Subcutaneous preadipocyte (primary cell): ENCODE data around the gene CYP26A1. TPM values are rescaled to one million over a fixed set of nuclear protein-coding genes. Genes with fewer than 3 reads are reported as not detected.

ENCODE experiments used
- total RNA-seq: library from RNA; depleted of rRNA; stranded (reverse); fragments of >200 nt; gene quantifications from 2 replicates; pipeline ENCODE4 v1.2.3, GENCODE V29; 2012

The CYP26A1 gene, protein sequence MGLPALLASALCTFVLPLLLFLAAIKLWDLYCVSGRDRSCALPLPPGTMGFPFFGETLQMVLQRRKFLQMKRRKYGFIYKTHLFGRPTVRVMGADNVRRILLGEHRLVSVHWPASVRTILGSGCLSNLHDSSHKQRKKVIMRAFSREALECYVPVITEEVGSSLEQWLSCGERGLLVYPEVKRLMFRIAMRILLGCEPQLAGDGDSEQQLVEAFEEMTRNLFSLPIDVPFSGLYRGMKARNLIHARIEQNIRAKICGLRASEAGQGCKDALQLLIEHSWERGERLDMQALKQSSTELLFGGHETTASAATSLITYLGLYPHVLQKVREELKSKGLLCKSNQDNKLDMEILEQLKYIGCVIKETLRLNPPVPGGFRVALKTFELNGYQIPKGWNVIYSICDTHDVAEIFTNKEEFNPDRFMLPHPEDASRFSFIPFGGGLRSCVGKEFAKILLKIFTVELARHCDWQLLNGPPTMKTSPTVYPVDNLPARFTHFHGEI
- not detected in 2 replicates for total RNA-seq

DNA sequence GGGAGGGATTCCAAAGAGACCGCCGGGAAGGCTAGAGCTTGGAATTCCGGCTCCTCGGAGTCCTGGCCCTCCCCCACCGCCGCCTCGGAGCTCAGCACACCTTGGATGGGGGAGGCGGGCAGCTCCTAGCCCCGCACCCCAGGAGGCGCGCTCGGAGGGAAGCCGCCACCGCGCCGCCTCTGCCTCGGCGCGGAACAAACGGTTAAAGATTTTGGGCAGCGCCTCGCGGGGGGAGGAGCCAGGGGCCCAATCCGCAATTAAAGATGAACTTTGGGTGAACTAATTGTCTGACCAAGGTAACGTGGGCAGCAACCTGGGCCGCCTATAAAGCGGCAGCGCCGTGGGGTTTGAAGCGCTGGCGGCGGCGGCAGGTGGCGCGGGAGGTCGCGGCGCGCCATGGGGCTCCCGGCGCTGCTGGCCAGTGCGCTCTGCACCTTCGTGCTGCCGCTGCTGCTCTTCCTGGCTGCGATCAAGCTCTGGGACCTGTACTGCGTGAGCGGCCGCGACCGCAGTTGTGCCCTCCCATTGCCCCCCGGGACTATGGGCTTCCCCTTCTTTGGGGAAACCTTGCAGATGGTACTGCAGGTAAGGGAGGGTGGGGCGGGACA is at the start of gene CYP26A1:
Gene CYP26A1, plus strand, starts transcription at position 355 of the 608 bp plus-strand sequence. Its CDS starts 42 bp downstream, at position 397.

DNA sequence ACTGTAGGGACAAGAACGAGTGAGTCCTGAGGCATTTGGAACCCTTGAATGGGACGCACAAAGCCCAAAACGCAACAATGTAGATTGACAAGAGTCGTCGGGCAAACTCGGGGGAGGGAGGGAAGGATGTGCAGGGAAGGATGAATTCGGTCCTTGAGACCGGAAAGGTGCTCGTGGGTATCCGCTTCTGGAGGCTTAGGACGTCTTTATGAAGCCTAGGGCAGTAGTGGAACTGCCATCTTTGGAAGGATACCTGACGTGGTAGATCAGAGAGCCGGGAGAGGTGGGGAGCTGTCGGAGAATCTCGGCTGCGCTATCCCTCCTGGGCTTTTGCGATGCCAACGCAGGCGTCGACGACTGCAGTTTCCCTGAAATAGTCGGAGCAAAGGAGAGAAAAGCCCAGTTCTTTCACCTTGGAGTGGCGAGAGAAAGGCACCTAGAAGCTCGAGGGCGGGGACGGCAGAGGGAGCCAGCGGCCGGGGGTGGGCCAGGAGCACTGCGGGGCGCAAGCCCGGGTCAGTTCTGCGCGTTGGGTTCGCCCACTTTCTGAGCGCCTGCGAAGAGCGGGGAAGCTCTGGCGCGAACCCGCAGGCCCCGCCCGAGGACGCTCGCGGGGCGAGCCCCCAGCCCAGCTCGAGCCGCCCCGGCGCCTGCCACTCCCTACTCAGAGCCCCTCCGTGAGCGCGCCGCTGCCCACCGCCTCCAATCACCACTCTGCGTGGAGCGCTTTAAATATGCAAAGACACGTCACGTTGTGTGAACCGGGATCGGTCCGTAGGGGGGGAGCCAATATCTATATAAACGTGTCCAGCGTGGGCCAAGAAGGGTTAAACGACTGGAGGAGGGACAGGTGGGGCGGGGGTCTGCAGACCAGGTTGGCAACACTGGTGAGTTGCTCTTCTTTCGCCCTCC is 13.5 kb upstream of the CYP26A1 start, which contains the start of gene CYP26C1:
Gene CYP26C1, plus strand, starts transcription at position 824 of the 912 bp plus-strand sequence. CDS start 466 bp downstream, outside the sequence.

Other genes with a start within 250 kb of the CYP26A1 start
- gene EXOC6, start 225.4 kb upstream of the CYP26A1 start, total RNA-seq, result 1.5 and 5.1 TPM in 2 replicates
- gene CYP26C1, start 13.1 kb upstream of the CYP26A1 start, total RNA-seq, result under 0.01 TPM in 2 replicates